Psoas muscle (tissue), 8 donors: ENCODE results near the gene CNTRL. TPM values are rescaled to one million over a fixed set of nuclear protein-coding genes. Genes with fewer than 3 reads are reported as not detected.

ENCODE experiments used
- ATAC-seq, 4 donors: fragments of 200-7000 bp; cut with Tn5 transposase; one replicate each; pipeline ENCODE4 v1.9.1; 2020; ENCODE audit warnings: moderate library complexity in 3 of 4, mild to moderate bottlenecking in 2 of 4
- DNase-seq, 2 donors: peaks; one replicate each; pipeline ENCODE4 v3.0.0-alpha.2; 2020
- H3K27ac ChIP-seq: fragments of 200-600 bp; one replicate; pipeline ENCODE4 v1.8.0; 2022
- H3K27me3 ChIP-seq, 3 donors: fragments of 200-600 bp in 1 of 3; one replicate each; pipeline versions ENCODE4 v1.6.1 to v1.8.0; 2013 to 2022; ENCODE audit warnings: low read length in 2 of 3, mild to moderate bottlenecking in 2 of 3, moderate library complexity in 1 of 3; ENCODE audit not compliant: insufficient read depth in 3 of 3
- H3K36me3 ChIP-seq, 2 donors: fragments of 200-600 bp in 1 of 2; one replicate each; pipeline versions ENCODE4 v1.6.1 to v1.8.0; 2013 to 2022; ENCODE audit warnings: low read depth in 1 of 2, mild to moderate bottlenecking in 1 of 2, moderate library complexity in 1 of 2; ENCODE audit not compliant: insufficient read depth in 1 of 2
- H3K4me1 ChIP-seq: fragments of 200-600 bp; one replicate; pipeline ENCODE4 v1.8.0; 2022
- H3K4me3 ChIP-seq: fragments of 200-600 bp; one replicate; pipeline ENCODE4 v1.8.0; 2022; ENCODE audit warnings: mild to moderate bottlenecking
- H3K9me3 ChIP-seq: fragments of 200-600 bp; one replicate; pipeline ENCODE4 v1.8.0; 2022
- WGBS, 3 donors: extraction: QIAGEN DNeasy Blood & Tissue Kit; methylation state at CpG; one replicate each; pipeline versions ENCODE4 v1.1.6 to v1.1.7; 2013; 5-methylcytosine and 5-hydroxymethylcytosine counted together
- intact Hi-C, 2 donors: fragments of 100-400 bp; cut with DNase I; formaldehyde crosslinking; loops; one replicate each; pipeline versions ENCODE4 v1.11.0 to v1.14.2; 2022
- polyA plus RNA-seq, 3 donors: library from polyadenylated mRNA; stranded (reverse); fragments of 200-250 nt; gene quantifications; one replicate each; pipeline ENCODE4 v1.2.3, GENCODE V29; 2013
- total RNA-seq, 4 donors: library from RNA; stranded (reverse); fragmentation: NEBNext Ultra II Directional in 2 of 4; extraction: Animal tissue kit (Norgen Biotek cat#: 25700) in 2 of 4; gene quantifications; one replicate each; pipeline versions ENCODE4 v1.2.1 to v1.2.4, GENCODE V29; 2021 to 2023
- TF ChIP-seq, protein P1 (sequence below): fragments of 200-600 bp; IDR thresholded peaks from one replicate; pipeline ENCODE4 v1.8.0; 2022; ENCODE audit warnings: antibody characterized with exemption
- donor health status: healthy with polysubstance abuse.
- donor health status: DM: no; HTN: no; CAD: no; lungs with moderate emphysema.
- donor health status: Bipolar disorder and iron deficiency.
- donor health status: healthy.
- donor health status: DM: yes; HTN: yes; CAD: no.
- donor health status: DM: no; HTN: no; CAD: no.
- donor health status: DM: no; HTN: no; CAD: no.
- donor health status: DM: yes; HTN: yes; CAD: no.

Gene CNTRL
- total and polyA plus RNA-seq, 7 donors = 1.00 to 2.4 (median 1.3) TPM

- DNase-seq = no peak
- H3K4me1 ChIP-seq = no peaks in the 10 kb centered on the region
- TF ChIP-seq, protein P1, sequence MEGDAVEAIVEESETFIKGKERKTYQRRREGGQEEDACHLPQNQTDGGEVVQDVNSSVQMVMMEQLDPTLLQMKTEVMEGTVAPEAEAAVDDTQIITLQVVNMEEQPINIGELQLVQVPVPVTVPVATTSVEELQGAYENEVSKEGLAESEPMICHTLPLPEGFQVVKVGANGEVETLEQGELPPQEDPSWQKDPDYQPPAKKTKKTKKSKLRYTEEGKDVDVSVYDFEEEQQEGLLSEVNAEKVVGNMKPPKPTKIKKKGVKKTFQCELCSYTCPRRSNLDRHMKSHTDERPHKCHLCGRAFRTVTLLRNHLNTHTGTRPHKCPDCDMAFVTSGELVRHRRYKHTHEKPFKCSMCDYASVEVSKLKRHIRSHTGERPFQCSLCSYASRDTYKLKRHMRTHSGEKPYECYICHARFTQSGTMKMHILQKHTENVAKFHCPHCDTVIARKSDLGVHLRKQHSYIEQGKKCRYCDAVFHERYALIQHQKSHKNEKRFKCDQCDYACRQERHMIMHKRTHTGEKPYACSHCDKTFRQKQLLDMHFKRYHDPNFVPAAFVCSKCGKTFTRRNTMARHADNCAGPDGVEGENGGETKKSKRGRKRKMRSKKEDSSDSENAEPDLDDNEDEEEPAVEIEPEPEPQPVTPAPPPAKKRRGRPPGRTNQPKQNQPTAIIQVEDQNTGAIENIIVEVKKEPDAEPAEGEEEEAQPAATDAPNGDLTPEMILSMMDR = no peak
- intact Hi-C loops = no loop called here
- no peak overlapping the region for H3K4me3 ChIP-seq
- H3K36me3 ChIP-seq = no peaks in the 10 kb centered on the region
- H3K9me3 ChIP-seq = no peaks in the 10 kb centered on the region
- no peak for ATAC-seq
- no peaks in the 10 kb centered on the region for H3K27me3 ChIP-seq
- no peak overlapping the region for H3K27ac ChIP-seq
These were observed 26.1 kb upstream of the CNTRL start for GRCh38 chr9:121048618-121049017.

- WGBS, 3 donors = 84 to 88% (median 85%) methylated on average over 6 of the region's 6 CpGs
- intact Hi-C loops = loop anchor here in 1 of 2 donors (10.0 kb wide), 1 partner anchor 186 kb away; no protein-coding TSS in a partner anchor
- Histone ChIP-seq H3K36me3 (no peaks in the 10 kb centered on the region), H3K27me3 (no peaks in the 10 kb centered on the region), H3K27ac (no peak within 1 kb of the TSS), H3K4me1 (no peaks in the 10 kb centered on the region), H3K4me3 (no peak within 1 kb of the TSS), H3K9me3 (no peaks in the 10 kb centered on the region)
- TF ChIP-seq, protein P1 = no peak
- DNase-seq (no peak), ATAC-seq (no peak)
These were observed 24.4 kb upstream of the CNTRL start, which contains the start of gene C5 for GRCh38 chr9:121050128-121050988. Gene C5, minus strand, starts transcription at chr9:121050275. Its CDS starts 29 bp downstream, at chr9:121050246.

DNA sequence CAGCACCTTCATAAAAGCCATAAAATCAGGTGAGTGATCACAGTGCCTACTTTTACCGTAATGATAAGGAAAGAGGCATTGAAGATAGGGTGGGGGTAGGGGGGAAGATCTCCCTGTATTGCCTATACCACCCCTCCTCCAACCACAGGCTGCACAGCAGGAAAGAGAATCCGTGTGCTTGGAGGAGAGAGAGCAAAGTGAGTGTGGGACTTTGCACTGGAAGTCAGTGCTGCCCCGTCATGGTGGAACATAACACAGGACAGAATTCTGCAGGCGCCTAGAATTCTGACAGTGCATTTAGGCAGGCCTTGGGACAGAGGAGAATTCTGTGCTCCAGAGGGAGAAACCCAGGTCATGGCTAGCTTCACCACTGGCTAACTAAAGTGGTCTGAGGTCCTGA, 21.2 kb upstream of the CNTRL start:
- Histone ChIP-seq H3K9me3 (no peaks in the 10 kb centered on the region), H3K4me3 (no peak overlapping the region), H3K4me1 (no peaks in the 10 kb centered on the region), H3K36me3 (no peaks in the 10 kb centered on the region), H3K27ac (no peak overlapping the region), H3K27me3 (no peaks in the 10 kb centered on the region)
- ATAC-seq (no peak), DNase-seq (no peak)
- TF ChIP-seq, protein P1 = no peak
- intact Hi-C loops = loop anchor here in 1 of 2 donors (10.0 kb wide), 1 partner anchor 189 kb away; no protein-coding TSS in a partner anchor
- 66 to 76% (median 76%) methylated on average over 4 of the region's 4 CpGs for WGBS, 3 donors

DNA sequence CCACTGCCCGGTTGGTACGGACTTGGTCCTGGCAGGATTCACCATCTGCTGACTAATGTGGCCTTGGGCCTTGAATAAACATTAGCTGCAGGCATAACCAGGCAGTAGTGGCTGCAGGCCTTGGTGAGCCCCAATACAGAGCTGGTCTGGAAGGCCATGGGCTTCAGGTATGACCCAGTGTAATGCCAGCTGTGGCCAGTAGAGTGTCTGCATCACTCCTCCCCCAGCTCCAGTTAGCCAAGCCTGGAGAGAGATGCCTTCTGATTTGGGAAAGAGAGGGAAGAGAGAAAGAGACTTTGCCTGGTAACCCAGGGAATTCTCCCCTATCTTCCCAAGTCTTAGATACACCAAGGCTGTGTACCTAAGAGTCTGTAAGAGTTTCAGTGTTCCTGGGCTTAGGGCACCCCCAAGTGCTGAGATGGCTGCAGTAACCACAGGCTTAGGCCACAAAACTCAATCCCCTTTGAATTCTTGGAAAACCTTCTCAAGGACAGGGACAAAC, 19.1 kb upstream of the CNTRL start:
- intact Hi-C loops = loop anchor here in 1 of 2 donors (5.0 to 10.0 kb wide), 3 partner anchors 68 to 298 kb away; no protein-coding TSS in a partner anchor
- TF ChIP-seq, protein P1 = no peak
- WGBS, 3 donors = 86 to 91% (median 87%) methylated on average over 2 of the region's 2 CpGs
- Histone ChIP-seq H3K9me3 (no peaks in the 10 kb centered on the region), H3K27ac (no peak overlapping the region), H3K36me3 (no peaks in the 10 kb centered on the region), H3K27me3 (no peaks in the 10 kb centered on the region), H3K4me1 (no peaks in the 10 kb centered on the region), H3K4me3 (no peak overlapping the region)
- DNase-seq (no peak), ATAC-seq (no peak)
